ENCODE data around the gene ZBTB8A. TPM values are rescaled to one million over a fixed set of nuclear protein-coding genes. Genes with fewer than 3 reads are reported as not detected.

The ZBTB8A gene
- total RNA-seq, 4 donors from 2014 or later, result 2.2 to 21.1 (median 6.6) TPM

DNA sequence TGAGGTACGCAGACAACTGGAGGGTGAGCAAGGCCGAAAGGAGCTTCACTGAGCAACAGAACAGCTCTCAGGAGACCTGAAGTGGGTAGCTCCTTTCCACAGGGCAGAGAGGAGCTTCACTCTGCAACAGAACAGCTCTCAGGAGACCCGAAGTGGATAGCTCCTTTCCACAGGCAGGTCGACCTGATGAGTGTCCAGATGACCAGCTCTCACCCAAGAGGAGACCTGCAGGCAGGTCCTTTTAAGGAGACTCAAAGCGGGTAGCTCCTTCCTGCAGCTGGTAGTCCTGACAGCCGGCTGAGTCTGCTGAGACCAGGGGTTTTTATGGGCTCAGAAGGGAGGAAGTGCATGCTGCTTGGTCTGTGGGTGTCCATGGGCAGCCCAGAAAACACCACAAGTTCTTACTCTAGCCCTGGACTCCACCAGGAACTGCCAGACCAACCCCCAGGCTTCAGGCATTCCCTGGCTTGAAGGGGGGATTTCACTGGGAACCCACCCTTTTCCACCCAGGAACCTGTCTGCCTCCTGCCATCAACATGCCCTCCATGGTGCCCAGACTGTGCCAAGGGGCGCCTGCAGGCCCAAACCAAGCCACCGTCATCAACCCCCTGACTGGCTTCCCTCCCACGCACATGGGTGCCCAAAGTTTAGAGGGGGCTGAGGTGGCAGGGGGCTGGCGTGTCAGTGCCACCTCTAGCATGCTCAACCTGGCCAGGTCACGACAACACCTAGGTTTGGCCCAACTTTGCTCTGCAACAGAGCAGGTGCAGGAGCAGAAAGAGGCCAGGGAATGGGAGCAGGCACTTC, 67.5 kb downstream of the ZBTB8A start:
- in situ Hi-C loops (cut with MboI; ENCODE audit: low pct_ligation_motif_present in 1 of 4, low pct_unique_long_range_greater_than_20kb in 1 of 4, low sequenced_read_pairs in 3 of 4) (no loop called here), intact Hi-C loops (cut with DNase I; ENCODE audit: low total_unique reads) (no loop called here)
- H3K4me1 ChIP-seq, result peaks cover 0 to 5% (median 0%) of the 10 kb centered on the region in 4 donors
- no peak overlapping the region for H3K4me3 ChIP-seq
- no peak for TF ChIP-seq POLR2AphosphoS5 (IDR thresholded peaks at IDR 0.05)
- TF ChIP-seq POLR2A (IDR thresholded peaks at IDR 0.05), result no peak
- TF ChIP-seq EP300 (IDR thresholded peaks at IDR 0.05; ENCODE audit: low read depth), result no peak
- TF ChIP-seq CTCF (IDR thresholded peaks at IDR 0.05), result no peak
- 84% methylated on average over 11 of the region's 11 CpGs; no CpG with 5 or more reads in 1 of the 2 donors for WGBS, 2 donors (ENCODE audit: low coverage in 1 of 2)
- no peak for DNase-seq
- no peaks in the 10 kb centered on the region for H3K9me3 ChIP-seq
- H3K27me3 ChIP-seq, result no peaks in the 10 kb centered on the region
- no peak overlapping the region for H3K27ac ChIP-seq
- no peaks in the 10 kb centered on the region for H3K36me3 ChIP-seq

- no peaks in the 10 kb centered on the region for H3K36me3 ChIP-seq
- in situ Hi-C loops (cut with MboI; ENCODE audit: low pct_ligation_motif_present in 1 of 4, low pct_unique_long_range_greater_than_20kb in 1 of 4, low sequenced_read_pairs in 3 of 4), result no loop called here
- DNase-seq, result no peak
- H3K9me3 ChIP-seq, result no peaks in the 10 kb centered on the region
- TF ChIP-seq POLR2A (IDR thresholded peaks at IDR 0.05) (no peak), EP300 (IDR thresholded peaks at IDR 0.05; ENCODE audit: low read depth) (no peak), POLR2AphosphoS5 (IDR thresholded peaks at IDR 0.05) (no peak), CTCF (IDR thresholded peaks at IDR 0.05) (no peak)
- no peak overlapping the region for H3K27ac ChIP-seq
- no peak overlapping the region for H3K4me3 ChIP-seq
- peaks cover 0 to 13% (median 5%) of the 10 kb centered on the region in 4 donors for H3K4me1 ChIP-seq
- intact Hi-C loops (cut with DNase I; ENCODE audit: low total_unique reads), result no loop called here
- no peaks in the 10 kb centered on the region for H3K27me3 ChIP-seq
- 90 to 91% methylated on average over 1 to 4 of the region's 4 CpGs for WGBS, 2 donors (ENCODE audit: low coverage in 1 of 2)
Measured at GRCh38 chr1:32609180-32609579, 70.0 kb downstream of the ZBTB8A start.

DNA sequence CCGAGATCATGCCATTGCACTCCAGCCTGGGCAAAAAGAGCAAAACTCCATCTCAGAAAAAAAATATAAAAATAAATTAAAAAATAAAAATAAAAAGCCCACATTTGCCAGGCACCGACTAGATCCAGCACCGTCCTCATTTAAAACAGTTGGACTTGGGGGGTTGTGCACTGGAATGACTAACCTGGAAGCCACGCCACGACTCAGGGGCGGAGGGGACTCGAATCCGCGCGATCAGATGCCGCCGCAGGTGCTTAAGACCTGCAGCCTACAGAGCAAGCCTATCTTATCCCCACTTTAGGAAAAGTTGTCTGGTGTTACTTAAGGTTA, 72.6 kb downstream of the ZBTB8A start:
- no peak for TF ChIP-seq CTCF (IDR thresholded peaks at IDR 0.05)
- TF ChIP-seq EP300 (IDR thresholded peaks at IDR 0.05; ENCODE audit: low read depth), result no peak
- no peak for TF ChIP-seq POLR2A (IDR thresholded peaks at IDR 0.05)
- no peak for TF ChIP-seq POLR2AphosphoS5 (IDR thresholded peaks at IDR 0.05)
- intact Hi-C loops (cut with DNase I; ENCODE audit: low total_unique reads) (no loop called here), in situ Hi-C loops (cut with MboI; ENCODE audit: low pct_ligation_motif_present in 1 of 4, low pct_unique_long_range_greater_than_20kb in 1 of 4, low sequenced_read_pairs in 3 of 4) (no loop called here)
- Histone ChIP-seq H3K27ac (peak overlapping the region in 3 of 4 donors; percentile 38 to 60 (median 46)), H3K9me3 (no peaks in the 10 kb centered on the region), H3K27me3 (no peaks in the 10 kb centered on the region), H3K36me3 (no peaks in the 10 kb centered on the region), H3K4me3 (peak overlapping the region; percentile 35 to 60 (median 44)), H3K4me1 (peaks cover 0 to 13% (median 5%) of the 10 kb centered on the region in 4 donors)
- no peak for DNase-seq
- 13 to 15% methylated on average over 5 to 12 of the region's 12 CpGs for WGBS, 2 donors (ENCODE audit: low coverage in 1 of 2)

- no peaks in the 10 kb centered on the region for H3K36me3 ChIP-seq
- intact Hi-C loops (cut with DNase I; ENCODE audit: low total_unique reads) (no loop called here), in situ Hi-C loops (cut with MboI; ENCODE audit: low pct_ligation_motif_present in 1 of 4, low pct_unique_long_range_greater_than_20kb in 1 of 4, low sequenced_read_pairs in 3 of 4) (no loop called here)
- H3K27me3 ChIP-seq, result no peaks in the 10 kb centered on the region
- no peak for TF ChIP-seq EP300 (IDR thresholded peaks at IDR 0.05; ENCODE audit: low read depth)
- TF ChIP-seq POLR2AphosphoS5 (IDR thresholded peaks at IDR 0.05), result peak; percentile 54 to 76 (median 59)
- peak; percentile 62 for TF ChIP-seq POLR2A (IDR thresholded peaks at IDR 0.05)
- TF ChIP-seq CTCF (IDR thresholded peaks at IDR 0.05), result peak; percentile 32 to 67 (median 36)
- 8 to 18% methylated on average over 9 to 28 of the region's 35 CpGs for WGBS, 2 donors (ENCODE audit: low coverage in 1 of 2)
- peak; percentile 89 for DNase-seq
- peak overlapping the region; percentile 35 to 60 (median 44) for H3K4me3 ChIP-seq
- H3K27ac ChIP-seq, result peak overlapping the region; percentile 38 to 60 (median 43)
- H3K9me3 ChIP-seq, result no peaks in the 10 kb centered on the region
- peaks cover 0 to 13% (median 5%) of the 10 kb centered on the region in 4 donors for H3K4me1 ChIP-seq
Measured at GRCh38 chr1:32612189-32612881, 73.1 kb downstream of the ZBTB8A start.

All from transverse colon (tissue), 4 donors.